Bronchial epithelial cell (primary cell): ENCODE measurements around the gene RUFY2. TPM values are rescaled to one million over a fixed set of nuclear protein-coding genes. Genes with fewer than 3 reads are reported as not detected.

Source experiments
- DNase-seq: peaks from one replicate; pipeline ENCODE4 v3.0.0-alpha.2; 2010; ENCODE audit warnings: low read depth
- FAIRE-seq: peaks from 2 replicates; lab custom pipeline; 2011; peaks lifted over from hg19 to GRCh38; lab: Jason Lieb, UNC
- H3K27me3 ChIP-seq: 2 replicates; pipeline ENCODE4 v1.5.1; 2011; ENCODE audit warnings: low read length; ENCODE audit not compliant: control insufficient read depth, insufficient read depth
- H3K36me3 ChIP-seq: 2 replicates; pipeline ENCODE4 v1.5.1; 2011; ENCODE audit warnings: low read length; ENCODE audit not compliant: control insufficient read depth, insufficient read depth
- H3K4me3 ChIP-seq: 2 replicates; pipeline ENCODE4 v1.5.1; 2011; ENCODE audit warnings: mild to moderate bottlenecking, low read depth, low read length, control low read depth
- total RNA-seq: library from RNA; depleted of rRNA; stranded (reverse); fragments of >200 nt; gene quantifications from 2 replicates; pipeline ENCODE4 v1.2.1, GENCODE V29; 2014
- TF ChIP-seq, protein P1 (sequence below): IDR thresholded peaks from 2 replicates; pipeline ENCODE4 v1.5.1; 2011; ENCODE audit warnings: mild to moderate bottlenecking, moderate library complexity, low read length, control low read depth, inconsistent platforms; ENCODE audit not compliant: insufficient read depth, severe bottlenecking

RUFY2 gene
- total RNA-seq, 1 donor from 2014 or later, result 18.7 TPM

DNA sequence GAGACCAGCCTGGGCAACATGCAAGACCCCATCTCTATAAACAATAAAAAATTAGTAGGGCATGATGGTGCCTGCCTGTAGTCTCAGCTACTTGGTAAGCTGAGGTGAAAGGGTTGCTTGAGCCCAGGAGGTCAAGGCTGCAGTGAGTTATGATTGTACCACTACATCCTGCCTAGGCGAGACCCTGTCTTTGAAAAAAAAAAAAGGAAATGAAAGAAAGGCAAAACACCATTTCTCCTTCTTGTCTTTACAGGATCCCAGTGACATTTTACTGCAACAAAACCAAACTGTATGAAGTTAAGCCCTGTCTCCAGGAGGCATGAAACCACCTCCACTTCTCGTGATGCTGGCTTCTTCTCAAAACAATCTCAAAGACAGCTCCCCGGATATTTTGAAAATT, 44.5 kb downstream of the RUFY2 start:
- Histone ChIP-seq H3K4me3 (no peak overlapping the region), H3K36me3 (peaks cover 2% of the 10 kb centered on the region), H3K27me3 (no peaks in the 10 kb centered on the region)
- no peak for DNase-seq
- TF ChIP-seq, protein P1, sequence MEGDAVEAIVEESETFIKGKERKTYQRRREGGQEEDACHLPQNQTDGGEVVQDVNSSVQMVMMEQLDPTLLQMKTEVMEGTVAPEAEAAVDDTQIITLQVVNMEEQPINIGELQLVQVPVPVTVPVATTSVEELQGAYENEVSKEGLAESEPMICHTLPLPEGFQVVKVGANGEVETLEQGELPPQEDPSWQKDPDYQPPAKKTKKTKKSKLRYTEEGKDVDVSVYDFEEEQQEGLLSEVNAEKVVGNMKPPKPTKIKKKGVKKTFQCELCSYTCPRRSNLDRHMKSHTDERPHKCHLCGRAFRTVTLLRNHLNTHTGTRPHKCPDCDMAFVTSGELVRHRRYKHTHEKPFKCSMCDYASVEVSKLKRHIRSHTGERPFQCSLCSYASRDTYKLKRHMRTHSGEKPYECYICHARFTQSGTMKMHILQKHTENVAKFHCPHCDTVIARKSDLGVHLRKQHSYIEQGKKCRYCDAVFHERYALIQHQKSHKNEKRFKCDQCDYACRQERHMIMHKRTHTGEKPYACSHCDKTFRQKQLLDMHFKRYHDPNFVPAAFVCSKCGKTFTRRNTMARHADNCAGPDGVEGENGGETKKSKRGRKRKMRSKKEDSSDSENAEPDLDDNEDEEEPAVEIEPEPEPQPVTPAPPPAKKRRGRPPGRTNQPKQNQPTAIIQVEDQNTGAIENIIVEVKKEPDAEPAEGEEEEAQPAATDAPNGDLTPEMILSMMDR, result no peak
- no peak for FAIRE-seq

DNA sequence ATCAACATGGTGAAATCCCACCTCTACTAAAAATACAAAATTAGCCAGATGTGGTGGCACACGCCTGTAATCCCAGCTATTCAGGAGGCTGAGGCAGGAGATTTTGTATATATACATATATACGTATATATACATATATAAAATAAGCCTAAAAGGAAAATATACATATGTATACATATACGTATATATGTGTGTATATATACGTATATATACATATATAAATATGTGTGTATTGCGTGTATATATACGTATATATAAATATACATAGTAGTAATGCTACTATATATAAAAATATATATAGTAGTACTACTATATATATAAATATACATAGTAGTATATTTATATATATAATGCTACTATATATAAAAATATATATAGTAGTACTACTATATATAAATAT, 47.9 kb downstream of the RUFY2 start:
- Histone ChIP-seq H3K27me3 (no peaks in the 10 kb centered on the region), H3K4me3 (no peak overlapping the region), H3K36me3 (peaks cover 5% of the 10 kb centered on the region)
- TF ChIP-seq, protein P1, result no peak
- DNase-seq (no peak), FAIRE-seq (no peak)

DNA sequence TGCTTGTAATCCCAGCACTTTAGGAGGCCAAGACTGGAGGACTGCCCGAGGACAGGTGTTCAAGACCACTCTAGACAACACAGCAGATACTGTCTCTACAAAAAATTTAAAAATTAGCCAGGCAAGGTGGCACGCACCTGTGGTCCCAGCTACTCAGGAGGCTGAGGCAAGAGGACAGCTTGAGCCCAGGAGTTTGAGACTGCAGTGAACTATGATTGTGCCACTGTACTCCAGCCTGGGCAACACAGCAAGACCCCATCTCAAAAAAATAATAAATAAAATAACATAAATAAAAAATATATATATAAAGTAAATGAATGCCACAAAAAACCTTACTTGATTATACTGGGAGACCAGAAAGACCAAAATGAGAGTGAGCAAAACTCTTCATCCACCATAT, 53.5 kb downstream of the RUFY2 start:
- TF ChIP-seq, protein P1, result no peak
- H3K36me3 ChIP-seq, result peaks cover 5% of the 10 kb centered on the region

DNA sequence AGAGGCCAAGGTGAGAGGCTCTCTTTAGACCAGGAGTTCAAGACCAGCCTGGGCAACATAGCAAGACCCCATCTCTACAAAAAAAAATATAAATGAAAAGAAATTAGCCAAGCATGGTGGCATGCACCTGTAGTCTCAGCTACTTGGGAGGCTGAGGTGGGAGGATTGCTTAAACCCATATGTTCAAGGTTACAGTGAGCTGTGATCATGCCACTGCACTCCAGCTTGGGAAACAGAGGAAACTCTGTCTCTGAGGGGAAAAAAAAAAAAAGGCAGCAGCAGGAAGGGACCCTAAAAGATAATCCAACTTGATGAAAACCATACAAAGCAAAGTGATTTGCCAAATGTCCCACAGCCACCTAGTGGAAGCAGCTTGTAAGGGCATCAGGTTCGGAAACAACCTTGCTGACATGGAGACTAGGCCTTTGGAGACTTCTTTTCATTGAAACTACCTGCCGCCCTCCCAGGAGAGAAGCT, 58.8 kb downstream of the RUFY2 start:
- TF ChIP-seq, protein P1, result peak; percentile 78
- DNase-seq (peak; percentile 46), FAIRE-seq (no peak)
- H3K27me3 ChIP-seq, result no peaks in the 10 kb centered on the region
- peaks cover 1% of the 10 kb centered on the region for H3K36me3 ChIP-seq
- no peak overlapping the region for H3K4me3 ChIP-seq

More for the DNA sequence above, 53.5 kb downstream of the RUFY2 start:
- no peak for FAIRE-seq
- no peak for DNase-seq
- no peaks in the 10 kb centered on the region for H3K27me3 ChIP-seq
- no peak overlapping the region for H3K4me3 ChIP-seq

DNA sequence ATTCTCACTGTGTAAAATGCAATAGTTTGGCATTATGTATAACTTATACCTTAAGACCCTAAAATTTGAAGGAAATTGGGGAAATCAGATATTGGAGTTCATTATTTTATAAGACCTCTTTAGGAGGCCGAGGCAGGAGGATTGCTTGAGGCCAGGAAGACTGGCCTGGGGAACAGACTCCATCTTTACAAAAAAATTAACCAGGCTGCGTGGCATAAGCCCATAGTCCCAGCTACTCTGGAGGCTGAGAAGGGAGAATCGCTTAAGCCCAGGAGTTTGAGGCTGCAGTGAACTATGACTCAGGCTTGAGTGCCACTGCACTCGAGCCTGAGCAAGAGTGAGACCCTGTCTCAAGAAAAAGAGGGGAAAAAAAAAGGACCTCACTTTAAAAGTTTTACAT, 60.3 kb downstream of the RUFY2 start:
- H3K36me3 ChIP-seq, result no peaks in the 10 kb centered on the region
- no peaks in the 10 kb centered on the region for H3K27me3 ChIP-seq
- TF ChIP-seq, protein P1, result no peak
- FAIRE-seq (no peak), DNase-seq (no peak)
- H3K4me3 ChIP-seq, result no peak overlapping the region

DNA sequence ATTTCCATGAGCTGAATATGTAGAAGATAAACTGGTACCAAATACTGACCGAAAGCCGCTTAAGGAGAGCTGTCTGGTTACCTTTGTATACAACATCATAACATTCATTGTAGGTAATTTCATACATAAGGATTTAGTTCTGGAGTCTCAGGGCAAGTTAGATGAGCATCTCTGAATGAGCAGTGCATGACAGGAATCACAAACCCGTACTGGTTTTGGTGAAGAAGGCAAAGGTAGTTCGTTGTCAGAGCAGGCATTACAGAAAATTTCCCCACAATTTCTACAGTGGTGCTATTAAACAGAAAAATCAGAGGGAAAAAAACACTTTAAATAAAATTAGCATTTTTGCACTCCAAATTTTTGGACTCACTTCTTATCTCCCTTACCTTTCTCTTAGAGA, 61.5 kb downstream of the RUFY2 start:
- TF ChIP-seq, protein P1, result no peak
- H3K27me3 ChIP-seq, result no peaks in the 10 kb centered on the region
- peaks cover 2% of the 10 kb centered on the region for H3K36me3 ChIP-seq
- no peak overlapping the region for H3K4me3 ChIP-seq
- FAIRE-seq (no peak), DNase-seq (no peak)
